MM.1S (cell line): ENCODE measurements around the gene HIBCH.

Source experiments
- EZH2 ChIP-seq: fragments of 300-600 bp; sonication (generic); optimal IDR thresholded peaks from 2 replicates; pipeline ENCODE3; 2017; ENCODE audit warnings: low read depth, mild to moderate bottlenecking, antibody characterized with exemption, low read length, mixed read lengths
- TF ChIP-seq, protein P1 (sequence below): fragments of 300-600 bp; sonication (generic); IDR thresholded peaks from 2 replicates; pipeline ENCODE4 v1.5.1; 2016; ENCODE audit warnings: antibody characterized with exemption, low read length, mixed read lengths

DNA sequence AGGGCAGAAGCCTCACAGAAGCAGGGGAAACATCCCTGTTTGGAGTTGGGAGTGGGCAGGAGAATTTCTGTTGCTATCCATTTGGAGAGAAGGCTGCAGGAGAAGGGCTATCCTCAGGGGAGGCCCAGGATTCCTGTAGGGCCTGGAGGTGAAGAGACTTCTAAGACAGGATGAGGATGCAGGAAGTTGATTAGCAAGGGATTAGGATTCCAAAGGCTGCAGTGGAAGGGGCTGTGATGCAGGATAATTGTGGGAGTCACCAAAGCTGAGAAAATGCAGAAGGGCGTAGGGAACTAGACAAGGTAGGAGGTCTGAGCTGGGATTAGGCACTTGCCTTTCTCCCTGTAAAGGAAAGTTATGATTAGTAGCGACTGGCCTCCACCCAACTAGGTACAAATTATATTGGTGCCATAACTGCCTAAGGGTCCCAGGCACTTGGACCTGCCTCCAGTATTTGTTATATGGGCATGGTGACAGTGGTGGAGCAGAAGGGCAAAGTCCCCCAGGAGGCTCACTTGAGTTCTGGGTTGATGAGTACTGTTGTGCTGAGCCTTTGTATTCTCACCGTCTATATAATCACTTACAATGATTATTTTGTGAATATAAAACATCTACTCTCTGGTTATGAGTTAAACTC lies 160.7 kb downstream of the HIBCH start:
- TF ChIP-seq, protein P1, sequence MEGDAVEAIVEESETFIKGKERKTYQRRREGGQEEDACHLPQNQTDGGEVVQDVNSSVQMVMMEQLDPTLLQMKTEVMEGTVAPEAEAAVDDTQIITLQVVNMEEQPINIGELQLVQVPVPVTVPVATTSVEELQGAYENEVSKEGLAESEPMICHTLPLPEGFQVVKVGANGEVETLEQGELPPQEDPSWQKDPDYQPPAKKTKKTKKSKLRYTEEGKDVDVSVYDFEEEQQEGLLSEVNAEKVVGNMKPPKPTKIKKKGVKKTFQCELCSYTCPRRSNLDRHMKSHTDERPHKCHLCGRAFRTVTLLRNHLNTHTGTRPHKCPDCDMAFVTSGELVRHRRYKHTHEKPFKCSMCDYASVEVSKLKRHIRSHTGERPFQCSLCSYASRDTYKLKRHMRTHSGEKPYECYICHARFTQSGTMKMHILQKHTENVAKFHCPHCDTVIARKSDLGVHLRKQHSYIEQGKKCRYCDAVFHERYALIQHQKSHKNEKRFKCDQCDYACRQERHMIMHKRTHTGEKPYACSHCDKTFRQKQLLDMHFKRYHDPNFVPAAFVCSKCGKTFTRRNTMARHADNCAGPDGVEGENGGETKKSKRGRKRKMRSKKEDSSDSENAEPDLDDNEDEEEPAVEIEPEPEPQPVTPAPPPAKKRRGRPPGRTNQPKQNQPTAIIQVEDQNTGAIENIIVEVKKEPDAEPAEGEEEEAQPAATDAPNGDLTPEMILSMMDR: no peak
- TF ChIP-seq EZH2: no peak
